B cell (primary cell): ENCODE measurements around the gene FLRT1. TPM values are rescaled to one million over a fixed set of nuclear protein-coding genes. Genes with fewer than 3 reads are reported as not detected.

ENCODE experiments used
- ATAC-seq: fragments of 200-7000 bp; cut with Tn5 transposase; one replicate; pipeline ENCODE4 v1.10.0; 2021; ENCODE audit warnings: low read depth, mild to moderate bottlenecking, moderate number of reproducible peaks, moderate library complexity
- CTCF ChIA-PET: fragments of 350-600 bp; sonication (Branson Sonifier 250); formaldehyde crosslinking; loops from one replicate; lab custom pipeline; 2021; ENCODE audit warnings: antibody characterized with exemption, inconsistent platforms; lab: Charles Lee
- POLR2A ChIA-PET: fragments of 350-600 bp; sonication (Branson Sonifier 250); formaldehyde crosslinking; loops from one replicate; lab custom pipeline; 2021; ENCODE audit warnings: antibody characterized with exemption; lab: Charles Lee
- DNase-seq: peaks from one replicate; pipeline ENCODE4 v3.0.0; 2013
- H2AFZ ChIP-seq: 2 replicates; pipeline ENCODE4 v1.6.1; 2012; ENCODE audit warnings: mild to moderate bottlenecking, low read depth, low read length; ENCODE audit not compliant: insufficient read depth, poor library complexity, severe bottlenecking
- H3K27ac ChIP-seq, 2 donors: 1 replicate in 1 of 2; 2 replicates in 1 of 2; pipeline ENCODE4 v1.5.1; 2012 to 2013; ENCODE audit warnings: low read length in 2 of 2, mild to moderate bottlenecking in 2 of 2, moderate library complexity in 1 of 2
- H3K27me3 ChIP-seq, 4 experiments: fragments of 200-600 bp in 1 of 4; sonication (generic) in 1 of 4; replicated peaks in 1 of 4; 1 replicate in 2 of 4; 2 replicates in 2 of 4; pipeline versions ENCODE4 v1.6.1 to v1.7.0; 2013 to 2016; ENCODE audit warnings: low read length in 3 of 4, mild to moderate bottlenecking in 2 of 4, mixed read lengths in 1 of 4, moderate library complexity in 1 of 4; ENCODE audit not compliant: insufficient read depth in 4 of 4, control insufficient read depth in 3 of 4; ENCODE audit errors: control extremely low read depth in 1 of 4
- H3K36me3 ChIP-seq, 2 experiments: replicated peaks in 1 of 2; 1 replicate in 1 of 2; 2 replicates in 1 of 2; pipeline versions ENCODE4 v1.6.1 to v1.7.1; 2013; ENCODE audit warnings: low read length in 1 of 2; ENCODE audit not compliant: insufficient read depth in 2 of 2, control insufficient read depth in 1 of 2; ENCODE audit errors: control extremely low read depth in 1 of 2, extremely low read depth in 1 of 2
- H3K4me1 ChIP-seq, 2 donors: fragments of 200-600 bp in 1 of 2; sonication (generic) in 1 of 2; 1 replicate in 1 of 2; 2 replicates in 1 of 2; pipeline versions ENCODE4 v1.5.1 to v1.6.1; 2013 to 2017; ENCODE audit warnings: low read length in 2 of 2; ENCODE audit not compliant: control insufficient read depth in 2 of 2, insufficient read depth in 2 of 2
- H3K4me2 ChIP-seq: replicated peaks from 2 replicates; pipeline ENCODE3; 2012; ENCODE audit warnings: mild to moderate bottlenecking, low read depth, low read length; ENCODE audit not compliant: poor library complexity, severe bottlenecking
- H3K4me3 ChIP-seq, 5 experiments: fragments of 200-600 bp in 1 of 5; sonication (generic) in 1 of 5; 1 replicate in 3 of 5; 2 replicates in 2 of 5; pipeline versions ENCODE4 v1.5.1 to v1.7.0; 2011 to 2016; ENCODE audit warnings: low read length in 4 of 5, mild to moderate bottlenecking in 4 of 5, low read depth in 2 of 5, control low read depth in 1 of 5, moderate library complexity in 1 of 5; ENCODE audit not compliant: insufficient read depth in 1 of 5; ENCODE audit errors: control extremely low read depth in 1 of 5, extremely low read depth in 1 of 5
- H3K79me2 ChIP-seq: fragments of 200-600 bp; sonication (generic); one replicate; pipeline ENCODE4 v1.6.0; 2016; ENCODE audit warnings: low read length; ENCODE audit not compliant: control insufficient read depth, insufficient read depth
- H3K9ac ChIP-seq: fragments of 200-600 bp; sonication (generic); 2 replicates; pipeline ENCODE4 v1.6.1; 2017; ENCODE audit warnings: mild to moderate bottlenecking, low read length, moderate library complexity
- H3K9me3 ChIP-seq, 3 donors: one replicate each; pipeline versions ENCODE4 v1.6.1 to v1.7.1; 2013; ENCODE audit warnings: low read length in 2 of 3; ENCODE audit not compliant: control insufficient read depth in 2 of 3, insufficient read depth in 1 of 3; ENCODE audit errors: control extremely low read depth in 1 of 3
- H4K20me1 ChIP-seq: 2 replicates; pipeline ENCODE4 v1.6.0; 2012; ENCODE audit warnings: mild to moderate bottlenecking, low read length; ENCODE audit not compliant: insufficient read depth, control insufficient read depth, poor library complexity, severe bottlenecking
- H3K27ac Mint-ChIP-seq: one replicate; pipeline ENCODE4 v1.8.0; 2021; ENCODE audit warnings: mixed read lengths
- H3K27me3 Mint-ChIP-seq: one replicate; pipeline ENCODE4 v1.8.0; 2021; ENCODE audit warnings: mixed read lengths
- H3K4me1 Mint-ChIP-seq: one replicate; pipeline ENCODE4 v1.8.0; 2021; ENCODE audit warnings: mixed read lengths
- H3K4me3 Mint-ChIP-seq: one replicate; pipeline ENCODE4 v1.8.0; 2021; ENCODE audit warnings: mixed read lengths
- H3K9me3 Mint-ChIP-seq: one replicate; pipeline ENCODE4 v1.8.0; 2022; ENCODE audit warnings: mixed read lengths; ENCODE audit not compliant: insufficient read depth
- EZH2 ChIP-seq: IDR thresholded peaks from 2 replicates; pipeline ENCODE4 v1.6.1; 2012; ENCODE audit warnings: borderline replicate concordance, low read depth, mild to moderate bottlenecking, moderate library complexity, low read length; ENCODE audit not compliant: insufficient read depth, poor library complexity, severe bottlenecking
- WGBS: methylation state at CpG from one replicate; pipeline ENCODE4 v1.1.5; 2013; ENCODE audit warnings: missing lambda C conversion rate; ENCODE audit not compliant: insufficient coverage; 5-methylcytosine and 5-hydroxymethylcytosine counted together
- intact Hi-C: fragments of 100-400 bp; cut with micrococcal nuclease; formaldehyde crosslinking; loops from one replicate; pipeline ENCODE4 v1.10.0; 2022
- polyA plus RNA-seq: library from polyadenylated mRNA; depleted of rRNA; stranded (reverse); fragments of >200 nt; gene quantifications from 2 replicates; pipeline ENCODE4 v1.2.3, GENCODE V29; 2012
- total RNA-seq, 2 donors: library from RNA; stranded (reverse); fragments of 120-200 nt in 1 of 2; gene quantifications; 1 replicate in 1 of 2; 2 replicates in 1 of 2; pipeline versions ENCODE4 v1.2.3 to v1.2.4, GENCODE V29; 2013 to 2022
- TF ChIP-seq, protein P1 (sequence below): fragments of 200-600 bp; IDR thresholded peaks from one replicate; pipeline ENCODE4 v1.8.0; 2022; ENCODE audit warnings: antibody characterized with exemption, mild to moderate bottlenecking

FLRT1 gene
- total and polyA plus RNA-seq, 2 donors (not counting 1 experiment from before 2014, with no cell fraction given), result not detected

DNA sequence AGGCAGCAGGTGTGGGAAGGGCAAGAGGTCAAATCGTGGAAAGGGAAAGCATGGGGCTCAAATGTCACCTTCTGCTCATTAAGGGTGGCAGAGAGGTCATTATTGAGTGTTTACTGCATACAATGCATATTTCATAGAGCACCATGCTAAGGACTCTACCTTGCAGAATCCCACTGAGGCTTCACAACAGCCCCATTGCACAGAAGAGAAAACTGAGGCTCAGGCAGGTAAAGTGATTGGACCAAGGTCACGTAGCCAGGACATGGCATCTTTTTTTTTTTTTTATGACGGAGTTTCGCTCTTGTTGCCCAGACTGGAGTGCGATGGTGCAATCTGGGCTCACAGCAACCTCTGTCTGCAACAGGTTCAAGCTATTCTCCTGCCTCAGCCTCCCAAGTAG lies 7.8 kb downstream of the FLRT1 start:
- Histone ChIP-seq H3K27me3 (no peaks in the 10 kb centered on the region), H3K79me2 (no peaks in the 10 kb centered on the region), H4K20me1 (no peaks in the 10 kb centered on the region), H2AFZ (no peak overlapping the region), H3K9me3 (no peaks in the 10 kb centered on the region), H3K27ac (no peak overlapping the region), H3K4me1 (no peaks in the 10 kb centered on the region), H3K36me3 (no peaks in the 10 kb centered on the region), H3K4me3 (no peak overlapping the region), H3K4me2 (no peak overlapping the region), H3K9ac (no peak overlapping the region)
- DNase-seq, result no peak
- intact Hi-C loops, result no loop called here
- ChIA-PET POLR2A (no interaction called here), CTCF (no interaction called here)
- no peak overlapping the region for H3K4me3 Mint-ChIP-seq
- ATAC-seq, result no peak
- H3K27me3 Mint-ChIP-seq, result peaks cover 12% of the 10 kb centered on the region
- TF ChIP-seq EZH2, result no peak
- TF ChIP-seq, protein P1, sequence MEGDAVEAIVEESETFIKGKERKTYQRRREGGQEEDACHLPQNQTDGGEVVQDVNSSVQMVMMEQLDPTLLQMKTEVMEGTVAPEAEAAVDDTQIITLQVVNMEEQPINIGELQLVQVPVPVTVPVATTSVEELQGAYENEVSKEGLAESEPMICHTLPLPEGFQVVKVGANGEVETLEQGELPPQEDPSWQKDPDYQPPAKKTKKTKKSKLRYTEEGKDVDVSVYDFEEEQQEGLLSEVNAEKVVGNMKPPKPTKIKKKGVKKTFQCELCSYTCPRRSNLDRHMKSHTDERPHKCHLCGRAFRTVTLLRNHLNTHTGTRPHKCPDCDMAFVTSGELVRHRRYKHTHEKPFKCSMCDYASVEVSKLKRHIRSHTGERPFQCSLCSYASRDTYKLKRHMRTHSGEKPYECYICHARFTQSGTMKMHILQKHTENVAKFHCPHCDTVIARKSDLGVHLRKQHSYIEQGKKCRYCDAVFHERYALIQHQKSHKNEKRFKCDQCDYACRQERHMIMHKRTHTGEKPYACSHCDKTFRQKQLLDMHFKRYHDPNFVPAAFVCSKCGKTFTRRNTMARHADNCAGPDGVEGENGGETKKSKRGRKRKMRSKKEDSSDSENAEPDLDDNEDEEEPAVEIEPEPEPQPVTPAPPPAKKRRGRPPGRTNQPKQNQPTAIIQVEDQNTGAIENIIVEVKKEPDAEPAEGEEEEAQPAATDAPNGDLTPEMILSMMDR, result no peak
- no peak overlapping the region for H3K27ac Mint-ChIP-seq
- no peaks in the 10 kb centered on the region for H3K9me3 Mint-ChIP-seq
- WGBS, result 90% methylated on average over 4 of the region's 5 CpGs
- no peaks in the 10 kb centered on the region for H3K4me1 Mint-ChIP-seq

DNA sequence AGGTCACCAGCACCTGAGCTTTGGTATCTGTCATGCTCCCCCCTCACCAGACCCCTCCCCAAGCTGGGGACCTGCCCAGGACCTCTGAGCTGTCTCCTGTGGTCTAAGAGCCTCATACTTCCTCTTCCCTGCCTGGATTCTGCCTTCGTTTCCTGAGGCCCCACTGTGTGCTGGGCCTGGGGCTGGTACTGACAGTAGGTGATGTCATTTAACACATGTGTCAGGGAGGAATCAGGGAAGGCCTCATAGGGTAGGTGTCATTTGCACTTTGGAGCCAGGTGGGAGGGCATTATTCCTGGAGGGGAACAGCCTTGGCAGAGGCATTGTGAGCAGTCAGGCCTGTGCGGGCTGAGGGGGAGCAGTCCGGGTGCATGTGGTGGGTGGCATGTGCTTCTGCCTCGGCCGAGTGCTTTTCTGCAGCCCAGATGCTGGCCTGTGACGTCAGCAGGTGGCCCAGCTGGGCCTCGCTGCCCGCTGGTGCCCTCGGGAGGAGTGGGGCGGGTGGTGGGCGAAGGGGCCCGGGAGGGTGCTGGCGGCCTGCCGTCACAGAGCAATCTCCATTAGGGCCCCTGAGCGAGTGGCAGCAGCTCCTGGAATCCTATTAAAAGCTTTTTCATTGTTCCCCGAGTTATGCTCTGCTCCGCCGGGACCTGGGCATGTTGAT lies 9.1 kb downstream of the FLRT1 start:
- Histone ChIP-seq H3K27me3 (no peaks in the 10 kb centered on the region), H3K36me3 (no peaks in the 10 kb centered on the region), H3K79me2 (no peaks in the 10 kb centered on the region), H3K9ac (no peak overlapping the region), H3K4me2 (no peak overlapping the region), H3K9me3 (no peaks in the 10 kb centered on the region), H3K4me3 (no peak overlapping the region), H2AFZ (no peak overlapping the region), H3K27ac (no peak overlapping the region), H3K4me1 (no peaks in the 10 kb centered on the region), H4K20me1 (no peaks in the 10 kb centered on the region)
- no peak for TF ChIP-seq EZH2
- TF ChIP-seq, protein P1, result no peak
- Mint-ChIP-seq H3K4me3 (no peak overlapping the region), H3K27ac (no peak overlapping the region), H3K9me3 (no peaks in the 10 kb centered on the region), H3K27me3 (peaks cover 7% of the 10 kb centered on the region), H3K4me1 (no peaks in the 10 kb centered on the region)
- POLR2A ChIA-PET, result interaction anchor here (0.7 kb wide), 1 partner anchor 553 kb away, joined by 4 read pairs; no protein-coding TSS in a partner anchor
- ATAC-seq (no peak), DNase-seq (no peak)
- intact Hi-C loops, result no loop called here
- 72% methylated on average over 18 of the region's 18 CpGs for WGBS
- CTCF ChIA-PET, result no interaction called here
